ENCODE data around the gene RGPD5.
"Not testable (repeated sequence)": the region's sequence is repeated elsewhere in the genome, so short reads cannot be mapped to it uniquely, and the experiment has no call there.

DNA sequence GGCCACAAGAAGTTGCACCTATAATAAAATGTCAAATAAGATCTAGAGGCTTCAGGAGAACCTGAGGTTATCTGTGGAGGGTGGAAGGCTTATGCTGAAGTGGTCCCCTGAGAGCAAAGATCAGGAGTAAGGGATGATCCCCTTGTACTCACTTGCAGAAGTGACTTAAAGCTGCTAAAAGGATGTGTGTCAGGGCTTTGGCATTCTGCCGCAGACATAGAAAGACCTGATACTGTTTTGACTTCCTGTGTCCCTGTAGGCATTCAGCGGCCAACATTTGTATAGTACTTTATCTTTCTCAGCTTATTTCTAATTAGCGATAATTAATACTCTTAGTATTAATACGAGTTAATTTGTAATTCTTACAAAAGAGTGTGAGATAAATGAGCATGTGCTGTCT is 94.3 kb downstream of the RGPD5 start:
- not testable (repeated sequence) for TF ChIP-seq CTCF, POLR2A (IDR thresholded peaks at IDR 0.05)

Measured in Peyer's patch (tissue), 4 donors.